HG02798 (cell line): ENCODE results near the gene ADGRB3.
A peak's percentile ranks its signal among the peaks of the same experiment; 100 is the strongest.
"Not testable (repeated sequence)": the region's sequence is repeated elsewhere in the genome, so short reads cannot be mapped to it uniquely, and the experiment has no call there.

ENCODE experiments used
- ATAC-seq: cut with Tn5 transposase; IDR thresholded peaks from one replicate; pipeline ENCODE4 v1.9.1; 2021; ENCODE audit warnings: mild to moderate bottlenecking; ENCODE audit not compliant: unreplicated experiment, poor library complexity

The ADGRB3 gene

DNA sequence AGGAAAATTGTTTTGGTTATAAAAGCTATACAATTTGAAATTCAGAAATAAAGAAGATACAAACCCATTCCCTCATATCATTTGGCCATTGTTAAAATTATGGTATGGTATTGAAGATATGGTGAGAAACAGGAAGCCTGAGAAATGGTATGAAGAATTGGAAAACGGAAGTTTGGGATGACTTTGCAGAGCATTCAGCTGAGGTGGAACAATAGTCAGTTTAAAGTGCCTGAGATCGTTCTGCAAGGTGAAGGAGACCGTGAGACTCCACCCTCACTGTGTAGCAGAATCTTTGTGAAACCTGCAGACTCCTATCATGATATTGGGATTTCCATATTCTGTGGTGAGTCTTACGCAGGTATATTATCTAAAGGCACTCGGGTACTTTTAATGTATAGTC lies 97.3 kb downstream of the ADGRB3 start:
- ATAC-seq, result no peak

DNA sequence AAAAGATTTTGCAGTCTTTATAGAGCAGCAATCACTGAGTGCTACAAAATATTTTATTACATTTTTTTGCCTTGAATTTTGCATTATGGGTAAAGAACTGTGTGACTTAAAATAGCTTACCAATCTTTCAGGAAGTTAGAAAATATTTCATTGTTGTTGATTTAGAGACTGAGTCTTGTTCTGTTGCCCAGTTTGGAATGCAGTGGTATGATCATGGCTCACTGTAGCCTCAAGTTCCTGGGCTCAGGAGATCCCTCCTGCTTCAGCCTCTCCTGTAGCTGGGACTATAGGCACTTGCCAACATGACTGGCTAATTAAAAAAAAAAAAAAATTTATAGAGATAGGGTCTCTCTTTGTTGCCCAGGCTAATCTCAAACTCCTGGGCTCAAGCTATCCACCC lies 100.8 kb downstream of the ADGRB3 start:
- ATAC-seq, result no peak

GRCh38 chr6:68737061-68737460 lies 102.0 kb downstream of the ADGRB3 start:
- ATAC-seq, result no peak

DNA sequence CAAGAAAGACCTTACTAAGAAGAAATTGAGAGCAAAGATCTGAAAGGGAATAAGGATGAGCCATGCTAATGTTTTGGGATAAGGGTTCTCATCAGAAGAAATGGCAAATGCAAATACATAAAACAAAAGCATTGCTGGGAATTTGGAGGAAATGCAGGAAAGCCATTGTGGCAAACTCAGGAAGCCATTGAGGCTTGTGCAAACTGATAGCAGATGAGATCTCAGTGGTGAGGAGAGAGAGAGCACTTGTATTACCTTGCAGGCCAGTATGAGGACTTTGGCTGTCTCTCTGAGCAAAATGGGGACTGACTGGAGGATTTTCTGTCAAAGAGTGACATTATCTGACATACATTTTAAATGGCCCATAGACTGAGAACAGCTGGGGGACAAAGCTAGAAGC lies 103.0 kb downstream of the ADGRB3 start:
- no peak for ATAC-seq

DNA sequence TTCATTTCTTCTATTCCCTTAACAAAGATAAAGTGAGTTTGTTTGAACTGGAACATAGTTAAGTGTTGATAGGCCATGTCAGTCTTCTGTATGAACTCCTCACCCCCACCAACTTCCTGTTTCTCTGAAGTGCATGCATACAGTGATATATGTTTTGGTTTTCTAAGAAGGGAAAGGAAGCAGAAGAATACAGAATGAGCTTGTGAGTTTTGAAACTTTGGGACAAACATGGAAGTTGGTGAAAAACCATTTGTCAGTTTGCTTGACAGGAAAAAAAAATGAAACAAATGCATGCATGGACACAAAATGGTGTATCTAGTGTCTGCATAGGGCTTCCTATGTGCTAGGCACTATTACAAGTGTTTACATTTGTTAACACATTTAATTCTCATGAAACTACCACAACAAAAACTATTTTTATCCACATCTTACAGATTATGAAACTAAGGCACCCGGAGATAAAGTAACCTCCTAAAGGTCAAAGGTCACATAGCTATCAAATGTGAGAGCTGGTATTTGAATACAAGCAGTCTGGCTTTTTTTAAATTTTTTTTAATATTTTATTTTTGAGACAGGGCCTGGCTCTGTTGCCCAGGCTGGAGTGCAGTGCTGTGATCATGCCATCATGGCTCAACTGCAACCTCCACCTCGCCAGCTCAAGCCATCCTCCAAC lies 105.9 kb downstream of the ADGRB3 start:
- ATAC-seq, result peak; percentile 56

GRCh38 chr6:68741501-68742386 lies 106.7 kb downstream of the ADGRB3 start:
- ATAC-seq, result peak; percentile 27

DNA sequence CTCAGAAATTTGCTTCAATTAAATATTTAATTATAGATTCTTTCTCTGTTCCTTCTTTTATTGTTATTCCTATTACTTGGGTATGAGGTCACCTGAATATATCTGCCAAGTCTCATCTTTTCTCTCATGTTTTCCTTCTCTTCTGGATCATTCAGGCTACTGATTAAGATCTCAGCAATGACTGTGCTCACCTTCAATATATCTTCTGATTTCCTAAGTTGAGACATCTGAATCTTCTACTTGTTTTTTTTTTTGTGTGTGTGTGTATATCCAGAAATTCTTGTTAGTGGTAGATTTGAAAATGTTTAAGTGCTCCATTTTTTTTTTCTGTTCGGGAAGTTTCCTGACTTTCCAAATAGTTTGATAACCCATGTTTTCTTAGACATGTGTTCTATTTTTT lies 108.0 kb downstream of the ADGRB3 start:
- ATAC-seq, result no peak

- not testable (repeated sequence) for ATAC-seq
These were observed 109.3 kb downstream of the ADGRB3 start for GRCh38 chr6:68744376-68744775.

GRCh38 chr6:68746376-68746775 lies 111.3 kb downstream of the ADGRB3 start:
- no peak for ATAC-seq

- ATAC-seq, result no peak
These were observed 112.2 kb downstream of the ADGRB3 start for GRCh38 chr6:68747110-68747790.

- not testable (repeated sequence) for ATAC-seq
These were observed 112.8 kb downstream of the ADGRB3 start for GRCh38 chr6:68747832-68748231.

- ATAC-seq, result no peak
These were observed 119.7 kb downstream of the ADGRB3 start for GRCh38 chr6:68754681-68755213.

DNA sequence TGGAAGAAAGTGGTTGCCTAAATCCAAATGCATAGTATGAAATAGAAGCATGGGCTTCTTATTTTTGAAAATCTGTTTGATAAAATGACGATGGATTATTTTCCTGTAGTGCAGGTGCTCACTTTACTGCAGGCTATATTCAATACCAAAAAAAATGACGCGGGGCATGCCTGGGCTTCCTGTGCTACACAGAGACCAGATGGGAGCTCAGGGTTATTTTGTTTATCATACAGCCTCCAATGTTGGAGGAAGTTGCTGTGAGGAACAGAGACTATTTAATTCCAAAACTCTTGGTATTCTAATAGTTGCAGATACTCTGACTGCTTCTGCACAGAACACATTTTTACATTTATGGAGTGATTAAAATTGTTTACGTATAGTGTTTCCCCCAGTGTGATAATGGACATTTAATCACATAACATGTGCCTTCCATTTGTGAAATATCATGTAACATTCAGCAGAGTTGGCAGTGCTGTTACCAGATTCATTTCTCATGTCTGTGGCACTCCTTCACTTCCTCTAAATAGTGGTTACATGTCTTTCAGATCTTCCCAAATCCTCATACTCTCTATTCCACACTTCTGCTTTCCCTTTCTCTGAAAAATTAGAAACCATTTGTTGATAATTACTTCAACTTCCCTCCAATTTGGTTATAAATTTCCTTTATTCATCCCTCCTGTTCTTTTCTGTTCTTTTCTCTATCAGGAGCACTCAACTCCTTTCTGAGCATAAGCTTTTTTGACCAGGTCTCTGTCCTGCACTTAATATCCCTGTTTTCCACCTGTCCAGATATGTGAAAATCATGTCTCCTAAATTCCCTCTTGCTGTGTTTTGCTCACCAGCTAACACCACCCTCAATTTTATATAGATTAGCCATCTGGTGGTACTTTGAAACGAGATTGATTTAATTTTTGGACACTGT lies 121.6 kb downstream of the ADGRB3 start:
- ATAC-seq, result no peak

DNA sequence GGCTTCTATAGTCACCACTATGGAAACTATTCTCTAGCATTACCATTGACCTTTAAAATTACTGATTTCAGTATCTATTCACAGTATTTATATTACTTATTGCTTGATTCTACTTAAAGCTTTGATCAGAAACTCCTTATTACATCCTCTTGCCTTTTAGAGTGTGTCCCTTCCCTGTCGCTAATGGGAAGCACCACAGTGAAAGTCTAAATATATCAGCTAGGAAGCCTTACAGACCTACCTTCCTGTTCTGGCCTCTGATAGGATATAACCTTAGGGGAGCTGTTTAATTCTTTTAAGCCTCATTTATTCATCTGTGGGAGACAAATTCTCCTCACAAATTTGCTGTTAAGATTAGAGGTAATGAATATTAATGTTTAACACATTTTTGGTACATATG lies 122.7 kb downstream of the ADGRB3 start:
- ATAC-seq, result no peak

GRCh38 chr6:68758559-68758958 lies 123.5 kb downstream of the ADGRB3 start:
- no peak for ATAC-seq

- no peak for ATAC-seq
These were observed 125.4 kb downstream of the ADGRB3 start for GRCh38 chr6:68760485-68760884.

GRCh38 chr6:68760941-68761676 lies 126.0 kb downstream of the ADGRB3 start:
- ATAC-seq, result no peak

GRCh38 chr6:68761985-68762384 lies 126.9 kb downstream of the ADGRB3 start:
- ATAC-seq, result no peak

DNA sequence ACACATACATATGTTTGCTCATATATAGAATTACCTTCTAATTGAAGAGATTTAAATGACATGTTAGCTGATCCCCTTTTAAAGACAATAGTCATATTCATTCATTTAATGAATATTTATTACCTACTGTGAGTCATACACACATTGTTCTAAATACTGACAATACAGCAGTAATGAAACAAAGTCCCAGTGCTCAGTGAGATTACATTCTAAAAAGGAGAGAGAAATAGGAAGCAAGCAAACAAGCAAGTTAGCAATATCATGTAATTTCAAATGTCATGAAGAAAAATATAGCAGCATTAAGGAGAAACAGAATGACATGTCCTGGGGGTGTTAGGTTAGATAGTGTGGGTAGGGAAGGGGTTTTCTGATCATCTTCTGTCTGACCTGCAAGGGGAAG lies 136.3 kb downstream of the ADGRB3 start:
- ATAC-seq, result no peak
